OCI-LY7 (cell line): Measurements from ENCODE around the gene PHYKPL. TPM values are rescaled to one million over a fixed set of nuclear protein-coding genes. Genes with fewer than 3 reads are reported as not detected.
A peak's percentile ranks its signal among the peaks of the same experiment; 100 is the strongest.

Experiments used
- BruUV-seq: library from RNA; stranded (reverse); fragments of 400-500 nt; replicated peaks from 2 replicates; lab custom pipeline; 2021; lab: Mats Ljungman, UMichigan
- CTCF ChIA-PET: fragments of 300-600 bp; sonication (Branson Sonifier 250); formaldehyde crosslinking; loops from one replicate; lab custom pipeline; 2022; ENCODE audit warnings: antibody characterized with exemption; ENCODE audit not compliant: unreplicated experiment; lab: Charles Lee
- POLR2A ChIA-PET: fragments of 300-600 bp; sonication (Branson Sonifier 250); formaldehyde crosslinking; loops from one replicate; lab custom pipeline; 2022; ENCODE audit warnings: antibody characterized with exemption; lab: Charles Lee
- DNase-seq: peaks from one replicate; pipeline ENCODE4 v3.0.0-alpha.2; 2015; ENCODE audit warnings: low spot score
- H2AFZ ChIP-seq: fragments of 200-600 bp; sonication (generic), shearing (Covaris generic); 2 replicates; pipeline ENCODE4 v1.6.1; 2014; ENCODE audit warnings: mild to moderate bottlenecking, antibody characterized with exemption, low read length, moderate library complexity
- H3K27ac ChIP-seq: fragments of 200-600 bp; sonication (generic); 2 replicates; pipeline ENCODE4 v1.5.1; 2014; ENCODE audit warnings: mixed run types, low read depth, mild to moderate bottlenecking, moderate library complexity, low read length, inconsistent platforms; ENCODE audit not compliant: poor library complexity, severe bottlenecking
- H3K36me3 ChIP-seq: fragments of 200-600 bp; sonication (generic); 2 replicates; pipeline ENCODE4 v1.6.1; 2014; ENCODE audit warnings: mild to moderate bottlenecking, antibody characterized with exemption, low read length, moderate library complexity, mixed read lengths; ENCODE audit not compliant: insufficient read depth
- H3K4me1 ChIP-seq: fragments of 200-600 bp; sonication (generic); 2 replicates; pipeline ENCODE4 v1.5.1; 2014; ENCODE audit warnings: mild to moderate bottlenecking, low read length; ENCODE audit not compliant: insufficient read depth, poor library complexity, severe bottlenecking
- H3K4me2 ChIP-seq: fragments of 200-600 bp; sonication (generic); 2 replicates; pipeline ENCODE4 v1.6.1; 2014; ENCODE audit warnings: mild to moderate bottlenecking, low read length
- H3K4me3 ChIP-seq: fragments of 200-600 bp; sonication (generic); 2 replicates; pipeline ENCODE4 v1.5.1; 2014; ENCODE audit warnings: mild to moderate bottlenecking, low read depth, low read length; ENCODE audit not compliant: poor library complexity, severe bottlenecking
- H3K79me2 ChIP-seq: fragments of 200-600 bp; sonication (generic); 2 replicates; pipeline ENCODE4 v1.6.1; 2016; ENCODE audit warnings: low read depth, mild to moderate bottlenecking, low read length, moderate library complexity, mixed read lengths; ENCODE audit not compliant: insufficient read depth
- H3K9me2 ChIP-seq: fragments of 200-600 bp; sonication (generic); 2 replicates; pipeline ENCODE4 v1.6.1; 2016; ENCODE audit warnings: mild to moderate bottlenecking, low read length, mixed read lengths; ENCODE audit not compliant: insufficient read depth
- H3K9me3 ChIP-seq: fragments of 200-600 bp; sonication (generic); 2 replicates; pipeline ENCODE4 v1.6.1; 2014; ENCODE audit warnings: mild to moderate bottlenecking, mixed run types, low read length, mixed read lengths
- H4K20me1 ChIP-seq: fragments of 200-600 bp; sonication (generic); 2 replicates; pipeline ENCODE4 v1.6.1; 2014; ENCODE audit warnings: mild to moderate bottlenecking, antibody characterized with exemption, low read length, moderate library complexity, mixed read lengths; ENCODE audit not compliant: insufficient read depth
- CTCF ChIP-seq: fragments of 200-600 bp; sonication (generic); conservative IDR thresholded peaks from 2 replicates; pipeline ENCODE4 v1.5.1; 2014; ENCODE audit warnings: mild to moderate bottlenecking, antibody characterized with exemption, low read length, moderate library complexity, mixed read lengths
- EZH2phosphoT487 ChIP-seq: fragments of 200-600 bp; sonication (generic); IDR thresholded peaks from 2 replicates; pipeline ENCODE4 v1.6.1; 2018; ENCODE audit warnings: low read depth, borderline replicate concordance, mild to moderate bottlenecking, mixed run types, antibody characterized with exemption, low read length, moderate library complexity, mixed read lengths
- intact Hi-C: fragments of 100-400 bp; cut with micrococcal nuclease; formaldehyde crosslinking; loops from one replicate; pipeline ENCODE4 v1.10.0; 2022; ENCODE audit not compliant: unreplicated experiment
- total RNA-seq, 2 experiments: library from RNA; depleted of rRNA in 1 of 2; stranded (reverse); fragments of >200 nt in 1 of 2; shearing (Covaris generic) in 1 of 2; gene quantifications; 2 replicates each; pipeline ENCODE4 v1.2.3, GENCODE V29; 2014 to 2022

The PHYKPL gene
- total RNA-seq, 2 experiments from 2014 or later = 86.3 to 146 TPM

- peaks cover 9% of the 10 kb centered on the region for H3K4me1 ChIP-seq
- no peak overlapping the region for H3K4me3 ChIP-seq
- TF ChIP-seq CTCF = no peak
- TF ChIP-seq EZH2phosphoT487 = no peak
- H3K4me2 ChIP-seq = no peak overlapping the region
- intact Hi-C loops = no loop called here
- H4K20me1 ChIP-seq = no peaks in the 10 kb centered on the region
- POLR2A ChIA-PET = no interaction called here
- H3K9me3 ChIP-seq = no peaks in the 10 kb centered on the region
- no peaks in the 10 kb centered on the region for H3K9me2 ChIP-seq
- H3K79me2 ChIP-seq = no peaks in the 10 kb centered on the region
- H3K36me3 ChIP-seq = no peaks in the 10 kb centered on the region
- H3K27ac ChIP-seq = no peak overlapping the region
- CTCF ChIA-PET = no interaction called here
- no peak for DNase-seq
- no TSS peak for BruUV-seq
- no peak overlapping the region for H2AFZ ChIP-seq
Measured at GRCh38 chr5:178186427-178186826, 46.2 kb downstream of the PHYKPL start.

DNA sequence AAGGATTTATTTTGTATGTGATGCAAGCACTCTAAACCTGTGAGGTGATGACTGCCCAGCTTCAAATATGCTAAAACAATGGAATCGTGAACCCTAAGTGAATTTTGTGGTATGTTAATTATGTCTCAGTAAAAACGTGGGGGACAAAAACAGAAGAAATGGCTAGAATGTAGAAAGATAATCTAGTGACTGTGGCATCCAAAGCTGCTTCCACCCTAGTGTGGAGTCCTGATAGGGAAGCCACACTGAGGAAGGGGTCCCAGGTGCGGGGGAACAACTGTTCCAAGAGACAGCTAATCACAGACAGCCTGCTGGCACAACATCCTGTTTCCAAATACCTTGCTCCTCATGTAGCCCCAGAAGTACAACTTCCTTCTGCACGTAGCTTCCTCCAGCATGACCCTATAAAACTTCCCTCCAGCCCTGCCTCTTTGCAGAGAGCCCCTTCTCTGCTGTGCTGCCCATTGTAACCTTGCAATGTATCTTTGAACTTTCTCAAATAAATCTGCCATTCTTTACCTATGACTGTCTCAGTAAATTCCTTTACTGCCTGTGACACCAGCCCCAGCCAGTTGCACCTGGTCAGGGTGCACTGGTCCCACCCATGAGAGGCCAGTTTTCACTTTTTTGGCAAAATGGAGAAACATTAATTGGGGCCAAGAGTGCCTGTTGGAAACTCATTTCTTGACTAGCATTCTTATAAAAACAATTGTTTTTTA lies 50.3 kb downstream of the PHYKPL start:
- Histone ChIP-seq H3K36me3 (no peaks in the 10 kb centered on the region), H3K79me2 (no peaks in the 10 kb centered on the region), H3K9me3 (peaks cover 4% of the 10 kb centered on the region; the same call in 1 of the 2 replicates), H3K4me3 (no peak overlapping the region), H3K27ac (no peak overlapping the region), H3K4me1 (peaks cover 9% of the 10 kb centered on the region), H3K9me2 (no peaks in the 10 kb centered on the region), H4K20me1 (no peaks in the 10 kb centered on the region), H2AFZ (peak overlapping the region; percentile 73), H3K4me2 (peak overlapping the region; percentile 41; the same call in 1 of the 2 replicates)
- TF ChIP-seq CTCF = no peak
- TF ChIP-seq EZH2phosphoT487 = no peak
- intact Hi-C loops = no loop called here
- ChIA-PET CTCF (no interaction called here), POLR2A (interaction anchor here (1.2 kb wide), 1 partner anchor 22 kb away, joined by 9 read pairs; the partner anchor contains the start of gene HNRNPAB)
- DNase-seq = peak; percentile 48
- BruUV-seq = no TSS peak

DNA sequence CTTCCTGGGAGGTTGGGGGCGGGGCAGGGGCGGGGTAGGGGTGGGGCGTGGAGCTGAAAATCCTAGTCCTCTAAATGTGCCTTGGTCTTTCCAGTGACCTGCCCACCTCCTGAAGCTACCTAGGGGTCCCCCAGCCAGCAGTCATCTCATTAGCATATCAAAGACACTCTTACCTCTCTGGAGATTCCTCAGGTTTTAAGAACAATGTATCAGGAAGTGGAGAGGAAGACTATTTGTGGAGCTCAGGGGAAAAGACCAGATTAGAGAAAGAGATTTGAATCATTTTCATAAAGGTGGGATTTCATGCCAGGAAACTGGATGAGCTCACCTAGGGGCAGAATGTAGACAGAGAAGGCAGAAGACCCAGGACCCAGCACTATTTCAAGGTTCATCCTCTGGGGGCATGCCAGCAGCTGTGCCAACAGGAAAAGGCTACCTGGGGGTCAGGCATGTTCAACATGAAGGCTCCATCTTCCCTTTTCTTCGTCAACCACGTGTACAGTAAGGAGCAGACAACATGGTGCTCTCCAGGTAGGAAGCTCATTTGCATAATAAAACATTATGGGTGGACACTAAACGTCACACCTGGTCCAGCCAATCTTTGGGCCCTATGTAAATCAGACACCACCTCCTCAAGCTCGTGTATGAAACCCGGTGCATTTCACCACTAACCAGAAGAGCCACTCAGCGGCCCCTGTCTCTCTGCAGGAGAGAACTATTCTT lies 52.3 kb downstream of the PHYKPL start:
- Histone ChIP-seq H3K9me3 (peaks cover 4% of the 10 kb centered on the region; the same call in 1 of the 2 replicates), H4K20me1 (no peaks in the 10 kb centered on the region), H3K27ac (no peak overlapping the region), H3K9me2 (no peaks in the 10 kb centered on the region), H3K36me3 (no peaks in the 10 kb centered on the region), H3K79me2 (no peaks in the 10 kb centered on the region), H3K4me3 (no peak overlapping the region), H3K4me2 (no peak overlapping the region), H3K4me1 (peaks cover 9% of the 10 kb centered on the region), H2AFZ (no peak overlapping the region)
- ChIA-PET CTCF (no interaction called here), POLR2A (no interaction called here)
- BruUV-seq = no TSS peak
- DNase-seq = no peak
- no peak for TF ChIP-seq CTCF
- TF ChIP-seq EZH2phosphoT487 = no peak
- intact Hi-C loops = no loop called here
